AG09319 (cell line): ENCODE data around the gene IL17B.

Source experiments
- DNase-seq: peaks from one replicate; pipeline ENCODE4 v3.0.0-alpha.2; 2010; ENCODE audit warnings: low read depth; ENCODE audit errors: extremely low read depth
- TF ChIP-seq, protein P1 (sequence below): IDR thresholded peaks from 2 replicates; pipeline ENCODE4 v1.5.1; 2011; ENCODE audit warnings: low read depth, mild to moderate bottlenecking, inconsistent platforms, low read length, moderate library complexity

Gene IL17B

DNA sequence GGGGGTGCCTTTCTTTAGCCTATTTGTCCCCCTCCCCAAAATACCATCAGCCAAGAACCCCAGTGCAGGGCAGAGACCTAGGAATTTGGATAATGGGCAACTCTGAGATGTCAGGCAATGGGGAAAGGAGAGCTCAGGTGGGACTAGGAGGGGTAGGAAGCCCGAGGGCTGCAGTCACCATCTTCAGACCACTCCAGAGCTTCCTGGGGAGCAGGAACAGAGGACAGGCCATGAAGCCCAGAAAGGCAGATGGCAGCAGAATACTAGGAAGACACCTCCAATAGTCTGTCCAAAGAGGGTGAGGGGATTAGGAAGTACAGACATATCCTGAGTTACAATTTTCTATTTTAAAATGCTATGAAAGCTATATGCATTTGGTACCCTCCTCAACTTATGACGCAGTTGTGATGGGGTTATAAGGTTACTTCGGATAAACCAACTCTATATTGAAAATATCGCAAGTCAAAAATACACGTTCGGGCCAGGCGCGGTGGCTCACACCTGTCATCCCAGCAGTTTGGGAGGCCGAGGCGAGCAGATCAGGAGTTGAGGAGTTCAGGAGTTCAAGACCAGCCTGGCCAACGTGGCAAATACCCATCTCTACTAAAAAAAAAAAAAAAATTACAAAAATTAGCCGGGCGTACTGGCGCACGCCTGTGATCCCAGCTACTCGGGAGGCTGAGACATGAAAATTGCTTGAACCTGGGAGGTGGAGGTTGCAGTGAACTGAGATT, 34.6 kb upstream of the IL17B start:
- TF ChIP-seq, protein P1, sequence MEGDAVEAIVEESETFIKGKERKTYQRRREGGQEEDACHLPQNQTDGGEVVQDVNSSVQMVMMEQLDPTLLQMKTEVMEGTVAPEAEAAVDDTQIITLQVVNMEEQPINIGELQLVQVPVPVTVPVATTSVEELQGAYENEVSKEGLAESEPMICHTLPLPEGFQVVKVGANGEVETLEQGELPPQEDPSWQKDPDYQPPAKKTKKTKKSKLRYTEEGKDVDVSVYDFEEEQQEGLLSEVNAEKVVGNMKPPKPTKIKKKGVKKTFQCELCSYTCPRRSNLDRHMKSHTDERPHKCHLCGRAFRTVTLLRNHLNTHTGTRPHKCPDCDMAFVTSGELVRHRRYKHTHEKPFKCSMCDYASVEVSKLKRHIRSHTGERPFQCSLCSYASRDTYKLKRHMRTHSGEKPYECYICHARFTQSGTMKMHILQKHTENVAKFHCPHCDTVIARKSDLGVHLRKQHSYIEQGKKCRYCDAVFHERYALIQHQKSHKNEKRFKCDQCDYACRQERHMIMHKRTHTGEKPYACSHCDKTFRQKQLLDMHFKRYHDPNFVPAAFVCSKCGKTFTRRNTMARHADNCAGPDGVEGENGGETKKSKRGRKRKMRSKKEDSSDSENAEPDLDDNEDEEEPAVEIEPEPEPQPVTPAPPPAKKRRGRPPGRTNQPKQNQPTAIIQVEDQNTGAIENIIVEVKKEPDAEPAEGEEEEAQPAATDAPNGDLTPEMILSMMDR = no peak
- no peak for DNase-seq

DNA sequence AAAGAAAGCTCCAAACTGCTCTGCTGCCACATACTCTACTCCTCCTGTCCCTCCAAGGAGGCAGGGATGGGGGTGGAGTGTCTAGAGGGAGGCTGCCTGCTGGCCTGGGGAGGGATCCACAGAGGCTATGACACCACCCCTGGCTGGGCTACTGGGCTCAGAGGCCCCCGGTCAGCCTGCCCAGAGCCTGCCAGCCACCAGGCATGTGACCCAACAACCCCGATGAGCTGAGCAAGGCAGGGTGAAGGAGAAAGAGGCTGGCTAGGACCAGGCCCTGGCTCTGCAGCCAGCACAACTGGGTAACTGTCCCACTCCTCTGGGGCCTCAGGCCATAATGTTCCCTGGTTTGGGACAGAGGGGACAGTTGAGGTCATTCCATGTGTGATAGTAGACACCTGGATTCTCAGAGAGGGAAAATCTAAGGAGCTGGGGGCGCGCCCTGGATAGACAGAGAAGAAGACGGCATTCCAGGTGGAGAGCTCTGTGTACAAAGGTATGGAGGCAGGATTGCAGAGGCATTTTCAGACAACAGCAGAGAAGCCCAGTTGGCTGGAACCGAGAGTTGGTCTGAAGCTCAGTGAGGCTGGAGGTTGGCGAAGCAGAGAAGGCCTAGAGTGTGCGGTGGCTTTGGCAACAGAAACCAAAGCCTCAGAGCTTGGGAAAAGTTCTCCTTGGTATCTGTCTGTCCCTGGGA, 33.8 kb upstream of the IL17B start:
- no peak for DNase-seq
- TF ChIP-seq, protein P1 = no peak

DNA sequence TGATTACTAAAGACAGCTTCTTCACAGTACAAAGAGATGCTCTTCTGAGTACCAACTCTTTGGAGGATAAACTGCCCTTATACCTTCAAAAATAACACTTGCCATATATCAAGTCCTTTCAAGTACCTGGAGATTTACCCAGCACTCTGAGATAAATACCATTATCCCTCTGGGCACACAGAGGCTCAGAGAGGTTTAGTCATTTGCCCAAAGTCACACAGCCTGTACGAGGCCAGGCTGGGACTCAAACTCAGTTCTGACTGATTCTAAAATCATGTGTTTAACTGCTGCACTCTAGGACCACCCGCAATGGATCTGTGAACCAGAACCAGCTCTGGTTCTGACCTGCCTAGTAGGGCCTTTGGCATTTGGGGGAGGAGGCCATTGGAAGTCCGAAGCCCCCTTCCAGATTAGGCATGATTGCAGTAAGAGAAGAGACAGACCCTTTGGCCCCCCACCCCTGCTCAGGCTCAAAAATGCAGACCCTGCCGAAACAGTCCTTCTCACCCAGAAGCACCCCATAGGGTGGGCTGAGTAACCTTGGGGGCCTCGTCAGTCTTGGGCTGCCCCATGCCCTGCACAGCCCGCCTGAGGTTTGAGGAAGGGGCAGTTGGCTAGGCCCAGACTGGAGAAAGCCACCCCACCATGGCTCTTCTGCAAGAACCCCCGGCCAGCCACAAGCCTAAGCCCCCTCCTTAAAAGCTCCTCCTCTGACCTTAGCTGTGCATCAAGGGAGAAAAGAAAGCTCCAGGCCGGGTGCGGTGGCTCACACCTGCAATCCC, 32.8 kb upstream of the IL17B start:
- TF ChIP-seq, protein P1 = no peak
- no peak for DNase-seq

- no peak for DNase-seq
- TF ChIP-seq, protein P1 = no peak
Observed at GRCh38 chr5:149410721-149411432, 31.8 kb upstream of the IL17B start.

- TF ChIP-seq, protein P1 = no peak
- DNase-seq = no peak
Observed at GRCh38 chr5:149410071-149410470, 31.0 kb upstream of the IL17B start.

DNA sequence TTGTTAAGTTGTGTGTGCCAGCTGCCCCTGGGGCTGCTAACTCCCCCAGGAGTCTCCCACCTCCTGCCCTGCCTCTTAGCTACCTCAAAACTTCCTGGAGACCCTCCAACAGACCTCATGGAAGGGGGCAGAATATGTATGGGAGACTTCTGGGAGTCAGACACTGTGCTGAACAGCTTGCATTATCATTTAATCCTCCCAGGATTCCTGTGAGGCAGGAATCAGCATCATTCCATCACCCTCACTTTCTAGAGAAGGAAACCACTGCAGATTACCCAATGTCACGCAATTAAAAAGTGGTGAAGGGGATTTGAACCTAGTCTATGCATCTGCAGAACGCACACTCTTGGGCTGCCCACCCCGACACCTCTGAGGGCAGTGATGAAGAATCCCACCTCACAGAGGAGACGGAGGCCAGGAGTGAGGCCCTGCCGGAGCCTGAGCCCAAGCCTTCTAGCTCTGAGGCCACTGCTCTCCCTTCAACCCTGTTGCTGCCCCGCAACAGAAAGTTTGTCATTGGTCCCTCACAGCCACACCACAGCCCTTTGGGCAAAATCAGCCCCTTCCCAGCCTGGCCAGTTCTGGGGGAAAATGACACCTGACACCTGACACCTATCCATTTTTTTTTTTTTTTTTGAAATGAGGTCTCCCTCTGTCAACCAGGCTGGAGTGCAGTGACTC, 30.3 kb upstream of the IL17B start:
- DNase-seq = no peak
- TF ChIP-seq, protein P1 = no peak
